SK-N-SH (cell line): ENCODE results near the gene TRIM14. TPM values are rescaled to one million over a fixed set of nuclear protein-coding genes. Genes with fewer than 3 reads are reported as not detected.

Experiments used
- CTCF ChIA-PET: fragments of 300-600, 350-600 bp; formaldehyde crosslinking; extraction: SDS; loops from one replicate; lab custom pipeline; 2021; lab: Yijun Ruan, JAX
- POLR2A ChIA-PET: fragments of 350-600 bp; sonication (Branson Sonifier 250); formaldehyde crosslinking; extraction: SDS; loops from one replicate; lab custom pipeline; 2020; ENCODE audit warnings: antibody characterized with exemption, inconsistent platforms; lab: Yijun Ruan, JAX
- DNase-seq: peaks from one replicate; pipeline ENCODE4 v3.0.0; 2012
- H2AFZ ChIP-seq: fragments of 200-600 bp; sonication (generic); 2 replicates; pipeline ENCODE4 v1.8.1; 2016; ENCODE audit warnings: antibody characterized with exemption, mild to moderate bottlenecking, low read depth
- H3F3A ChIP-seq: fragments of 200-600 bp; sonication (generic); replicated peaks from 2 replicates; pipeline ENCODE3; 2016; ENCODE audit warnings: antibody characterized with exemption, mild to moderate bottlenecking; ENCODE audit not compliant: insufficient read depth
- H3K27ac ChIP-seq, 2 experiments: fragments of 200-500 bp in 1 of 2; fragments of 200-600 bp in 1 of 2; sonication (Bioruptor generic) in 1 of 2; sonication (generic), shearing (Covaris generic) in 1 of 2; 2 replicates each; pipeline versions ENCODE4 v1.5.1 to v1.6.1; 2014 to 2016; ENCODE audit warnings: low read depth in 2 of 2, inconsistent platforms in 1 of 2, low read length in 1 of 2, mild to moderate bottlenecking in 1 of 2, mixed read lengths in 1 of 2
- H3K27me3 ChIP-seq: fragments of 200-600 bp; sonication (generic), shearing (Covaris generic); 2 replicates; pipeline ENCODE4 v1.6.1; 2016; ENCODE audit warnings: mixed run types; ENCODE audit not compliant: insufficient read depth
- H3K36me3 ChIP-seq, 2 experiments: fragments of 200-500 bp in 1 of 2; fragments of 200-600 bp in 1 of 2; sonication (Bioruptor generic) in 1 of 2; sonication (generic) in 1 of 2; replicated peaks in 1 of 2; 2 replicates each; pipeline versions ENCODE3 to v1.5.1; 2014 to 2016; ENCODE audit warnings: low read length in 1 of 2, mild to moderate bottlenecking in 1 of 2; ENCODE audit not compliant: insufficient read depth in 2 of 2, control insufficient read depth in 1 of 2
- H3K4me1 ChIP-seq, 2 experiments: fragments of 200-500 bp in 1 of 2; fragments of 200-600 bp in 1 of 2; sonication (Bioruptor generic) in 1 of 2; sonication (generic), shearing (Covaris generic) in 1 of 2; 2 replicates each; pipeline versions ENCODE4 v1.5.1 to v1.6.1; 2014 to 2016; ENCODE audit warnings: low read depth in 1 of 2, low read length in 1 of 2, mixed run types in 1 of 2; ENCODE audit not compliant: insufficient read depth in 2 of 2, control insufficient read depth in 1 of 2
- H3K4me2 ChIP-seq: fragments of 200-600 bp; sonication (generic), shearing (Covaris generic); 2 replicates; pipeline ENCODE4 v1.6.1; 2017; ENCODE audit warnings: mixed run types
- H3K4me3 ChIP-seq, 2 experiments: fragments of 200-500 bp in 1 of 2; fragments of 200-600 bp in 1 of 2; sonication (Bioruptor generic) in 1 of 2; sonication (generic), shearing (Covaris generic) in 1 of 2; 2 replicates each; pipeline versions ENCODE4 v1.5.1 to v1.8.1; 2014 to 2016; ENCODE audit warnings: low read depth in 2 of 2, inconsistent platforms in 1 of 2, low read length in 1 of 2, mild to moderate bottlenecking in 1 of 2, mixed read lengths in 1 of 2, moderate library complexity in 1 of 2
- H3K79me2 ChIP-seq: fragments of 200-600 bp; sonication (generic); 2 replicates; pipeline ENCODE4 v1.8.1; 2017; ENCODE audit warnings: mild to moderate bottlenecking; ENCODE audit not compliant: insufficient read depth
- H3K9ac ChIP-seq: fragments of 200-600 bp; sonication (generic); 2 replicates; pipeline ENCODE4 v1.6.1; 2017; ENCODE audit warnings: mixed run types
- H3K9me2 ChIP-seq: fragments of 200-600 bp; sonication (generic); 2 replicates; pipeline ENCODE4 v1.6.1; 2017; ENCODE audit warnings: mixed run types
- H3K9me3 ChIP-seq: fragments of 200-600 bp; sonication (generic); 2 replicates; pipeline ENCODE4 v1.6.1; 2017; ENCODE audit warnings: mixed run types, mild to moderate bottlenecking, moderate library complexity
- H4K20me1 ChIP-seq: fragments of 200-600 bp; sonication (generic); 2 replicates; pipeline ENCODE4 v1.6.1; 2017; ENCODE audit warnings: mild to moderate bottlenecking, mixed run types; ENCODE audit not compliant: insufficient read depth
- EP300 ChIP-seq, 2 experiments: IDR thresholded peaks; 2 replicates each; pipeline versions ENCODE4 v1.4.0 to v1.6.1; 2012; ENCODE audit warnings: borderline replicate concordance in 1 of 2, low read depth in 1 of 2, low read length in 1 of 2
- EZH2phosphoT487 ChIP-seq: fragments of 200-600 bp; sonication (generic); IDR thresholded peaks from 2 replicates; pipeline ENCODE4 v1.6.1; 2017; ENCODE audit warnings: low read depth, mixed run types, mild to moderate bottlenecking, antibody characterized with exemption, moderate library complexity, borderline replicate concordance
- FOSL2 ChIP-seq: IDR thresholded peaks from 2 replicates; pipeline ENCODE4 v1.4.0; 2012; ENCODE audit warnings: low read depth, mild to moderate bottlenecking, moderate library complexity, borderline replicate concordance
- FOXJ3 ChIP-seq: sonication (generic); formaldehyde crosslinking; IDR thresholded peaks from 2 replicates; pipeline ENCODE4 v1.5.1; 2020; ENCODE audit warnings: mild to moderate bottlenecking, missing genetic modification reagents
- FOXM1 ChIP-seq: IDR thresholded peaks from 2 replicates; pipeline ENCODE4 v1.4.0; 2012; ENCODE audit warnings: low read depth, mild to moderate bottlenecking
- GATA2 ChIP-seq: sonication (generic); formaldehyde crosslinking; IDR thresholded peaks from 2 replicates; pipeline ENCODE4 v1.5.0; 2020; ENCODE audit warnings: mild to moderate bottlenecking, missing genetic modification reagents
- JUND ChIP-seq: IDR thresholded peaks from 2 replicates; pipeline ENCODE4 v1.4.0; 2012
- MAX ChIP-seq: IDR thresholded peaks from 2 replicates; pipeline ENCODE4 v1.4.0; 2012; ENCODE audit warnings: low read depth
- MEF2A ChIP-seq: IDR thresholded peaks from 2 replicates; pipeline ENCODE4 v1.4.0; 2012; ENCODE audit warnings: low read depth, borderline replicate concordance
- MXI1 ChIP-seq: IDR thresholded peaks from 2 replicates; pipeline ENCODE4 v1.6.1; 2012; ENCODE audit warnings: mild to moderate bottlenecking, low read depth, low read length, improper control_type of control experiment
- NFIC ChIP-seq: IDR thresholded peaks from 2 replicates; pipeline ENCODE4 v1.4.0; 2012; ENCODE audit warnings: borderline replicate concordance
- RCOR1 ChIP-seq: fragments of 150-350 bp; IDR thresholded peaks from 2 replicates; pipeline ENCODE4 v1.6.1; 2017; ENCODE audit warnings: antibody characterized with exemption, low read length
- SMC3 ChIP-seq: IDR thresholded peaks from 2 replicates; pipeline ENCODE4 v1.6.1; 2012; ENCODE audit warnings: low read depth, low read length, improper control_type of control experiment
- TAF1 ChIP-seq: IDR thresholded peaks from 2 replicates; pipeline ENCODE4 v1.6.1; 2012; ENCODE audit warnings: low read depth, mild to moderate bottlenecking, low read length, moderate library complexity, borderline replicate concordance
- TEAD4 ChIP-seq: IDR thresholded peaks from 2 replicates; pipeline ENCODE4 v1.4.0; 2012; ENCODE audit warnings: mild to moderate bottlenecking, borderline replicate concordance; ENCODE audit not compliant: insufficient read depth
- YY1 ChIP-seq: IDR thresholded peaks from 2 replicates; pipeline ENCODE4 v1.4.0; 2012; ENCODE audit warnings: low read depth, mild to moderate bottlenecking
- WGBS: methylation state at CpG from one replicate; pipeline ENCODE4 v1.1.6; 2017; ENCODE audit warnings: low lambda C conversion rate; 5-methylcytosine and 5-hydroxymethylcytosine counted together
- polyA plus RNA-seq, 3 experiments: library from polyadenylated mRNA; depleted of rRNA; stranded (reverse); fragments of >200 nt; gene quantifications; 2 replicates each; pipeline ENCODE4 v1.2.3, GENCODE V29; 2012

TRIM14 gene
- polyA plus RNA-seq, 1 of the 3 experiments (the other 2 are of a cell fraction), result 15.3 TPM

- no peaks in the 10 kb centered on the region for H3F3A ChIP-seq
- no peaks in the 10 kb centered on the region for H4K20me1 ChIP-seq
- DNase-seq, result no peak
- no peaks in the 10 kb centered on the region for H3K36me3 ChIP-seq
- H3K9me2 ChIP-seq, result no peaks in the 10 kb centered on the region
- H3K27ac ChIP-seq, result no peak overlapping the region
- ChIA-PET POLR2A (interaction anchor here (0.6 kb wide), 1 partner anchor 27 kb away, joined by 3 read pairs; no protein-coding TSS in a partner anchor), CTCF (interaction anchor here (0.6 to 1.3 kb wide), 5 partner anchors 12 to 105 kb away, joined by 3 read pairs; no protein-coding TSS in a partner anchor)
- H3K79me2 ChIP-seq, result no peaks in the 10 kb centered on the region
- H3K27me3 ChIP-seq, result no peaks in the 10 kb centered on the region
- WGBS, result 78% methylated on average over 6 of the region's 6 CpGs
- H3K4me2 ChIP-seq, result no peak overlapping the region
- TF ChIP-seq MXI1, result no peak
- TF ChIP-seq TEAD4, result no peak
- no peak for TF ChIP-seq FOXM1
- no peak for TF ChIP-seq GATA2 (CRISPR knock-in tag)
- TF ChIP-seq JUND, result no peak
- TF ChIP-seq SMC3, result no peak
- no peak for TF ChIP-seq RCOR1
- no peak for TF ChIP-seq YY1
- TF ChIP-seq MAX, result no peak
- TF ChIP-seq EZH2phosphoT487, result no peak
- TF ChIP-seq FOXJ3, result no peak
- H2AFZ ChIP-seq, result no peak overlapping the region
- H3K4me3 ChIP-seq, result no peak overlapping the region
- H3K9ac ChIP-seq, result no peak overlapping the region
- no peaks in the 10 kb centered on the region for H3K9me3 ChIP-seq
- no peaks in the 10 kb centered on the region; a peak in 1 of 4 replicates for H3K4me1 ChIP-seq
Measured at GRCh38 chr9:98159790-98160189, 40.8 kb upstream of the TRIM14 start.

- TF ChIP-seq MEF2A (no peak), EP300 (IDR thresholded peaks at IDR 0.05; ENCODE audit: borderline replicate concordance in 1 of 2, low read depth in 1 of 2, low read length in 1 of 2) (no peak), NFIC (no peak), FOSL2 (no peak), TAF1 (no peak)
- no peak overlapping the region for H3K4me3 ChIP-seq
- H3K4me1 ChIP-seq, result no peaks in the 10 kb centered on the region; a peak in 1 of 4 replicates
- CTCF ChIA-PET, result interaction anchor here (0.6 to 1.3 kb wide), 5 partner anchors 12 to 85 kb away, joined by 3 read pairs; no protein-coding TSS in a partner anchor
- H3K4me2 ChIP-seq, result no peak overlapping the region
- H3K9ac ChIP-seq, result no peak overlapping the region
- no peaks in the 10 kb centered on the region for H3K9me2 ChIP-seq
- no peak overlapping the region for H3K27ac ChIP-seq
- H3K27me3 ChIP-seq, result no peaks in the 10 kb centered on the region
- H3K9me3 ChIP-seq, result no peaks in the 10 kb centered on the region
- 78% methylated on average over 5 of the region's 5 CpGs for WGBS
- no peak overlapping the region for H2AFZ ChIP-seq
- no peaks in the 10 kb centered on the region for H3K36me3 ChIP-seq
- POLR2A ChIA-PET, result no interaction called here
- no peaks in the 10 kb centered on the region for H4K20me1 ChIP-seq
- no peak for DNase-seq
- no peaks in the 10 kb centered on the region for H3F3A ChIP-seq
- H3K79me2 ChIP-seq, result no peaks in the 10 kb centered on the region
Measured at GRCh38 chr9:98159301-98159700, 40.3 kb upstream of the TRIM14 start.
